ENCODE results near the gene DIP2C.

DIP2C gene

GRCh38 chr10:389836-390448 is 299.5 kb downstream of the DIP2C start:
- no peak overlapping the region for H3K27ac ChIP-seq
- TF ChIP-seq CTCF (conservative IDR thresholded peaks at IDR 0.05) (no peak), ZFX (IDR thresholded peaks at IDR 0.05) (no peak)

- TF ChIP-seq ZFX (IDR thresholded peaks at IDR 0.05) = no peak
- no peak for TF ChIP-seq CTCF (conservative IDR thresholded peaks at IDR 0.05)
- no peak overlapping the region for H3K27ac ChIP-seq
These were observed 300.1 kb downstream of the DIP2C start for GRCh38 chr10:389261-389790.

GRCh38 chr10:388661-389045 is 300.8 kb downstream of the DIP2C start:
- H3K27ac ChIP-seq = no peak overlapping the region
- TF ChIP-seq ZFX (IDR thresholded peaks at IDR 0.05) (no peak), CTCF (conservative IDR thresholded peaks at IDR 0.05) (no peak)

GRCh38 chr10:387909-388660 is 301.4 kb downstream of the DIP2C start:
- H3K27ac ChIP-seq = no peak overlapping the region
- TF ChIP-seq ZFX (IDR thresholded peaks at IDR 0.05) (no peak), CTCF (conservative IDR thresholded peaks at IDR 0.05) (no peak)

GRCh38 chr10:387593-387891 is 301.9 kb downstream of the DIP2C start:
- no peak overlapping the region for H3K27ac ChIP-seq
- TF ChIP-seq CTCF (conservative IDR thresholded peaks at IDR 0.05) (no peak), ZFX (IDR thresholded peaks at IDR 0.05) (no peak)

- TF ChIP-seq CTCF (conservative IDR thresholded peaks at IDR 0.05) = no peak
- no peak for TF ChIP-seq ZFX (IDR thresholded peaks at IDR 0.05)
- no peak overlapping the region for H3K27ac ChIP-seq
These were observed 302.5 kb downstream of the DIP2C start for GRCh38 chr10:386771-387592.
